ENCODE data around the gene SREK1.

Gene SREK1

GRCh38 chr5:66171349-66172344 lies 27.5 kb downstream of the SREK1 start:
- H3K4me1 ChIP-seq (ENCODE audit: insufficient read depth, low read length): peaks cover 2% of the 10 kb centered on the region
- H3K36me3 ChIP-seq (ENCODE audit: insufficient read depth, low read length): peaks cover 73% of the 10 kb centered on the region
- no peak overlapping the region for H3K4me3 ChIP-seq (ENCODE audit: low read length)
- H3K27me3 ChIP-seq (ENCODE audit: insufficient read depth, low read length): no peaks in the 10 kb centered on the region
- no peak overlapping the region for H2AFZ ChIP-seq (ENCODE audit: low read depth, low read length)
- H3K9me3 ChIP-seq (ENCODE audit: low read length): no peaks in the 10 kb centered on the region

DNA sequence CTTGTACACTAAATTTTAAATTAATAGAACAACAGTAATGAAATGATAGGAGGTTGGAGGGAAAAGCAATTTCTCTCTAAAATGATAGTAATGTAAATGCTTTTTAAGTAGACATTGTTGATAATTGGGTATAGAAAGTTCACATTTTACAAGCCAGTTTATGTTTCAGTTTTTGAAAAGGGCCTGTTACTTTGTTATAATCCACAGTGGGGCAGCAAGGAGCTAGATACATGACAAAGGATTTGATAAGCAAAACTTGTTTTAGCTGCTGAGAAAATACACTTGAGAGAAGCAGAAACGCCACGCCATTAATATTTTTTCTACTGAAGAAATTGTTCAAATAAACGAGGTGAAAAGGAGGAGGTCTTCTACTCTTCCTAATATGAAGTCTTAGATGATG lies 30.2 kb downstream of the SREK1 start:
- Histone ChIP-seq H2AFZ (ENCODE audit: low read depth, low read length) (no peak overlapping the region), H3K4me3 (ENCODE audit: low read length) (no peak overlapping the region), H3K4me1 (ENCODE audit: insufficient read depth, low read length) (peaks cover 2% of the 10 kb centered on the region), H3K27me3 (ENCODE audit: insufficient read depth, low read length) (no peaks in the 10 kb centered on the region), H3K9me3 (ENCODE audit: low read length) (no peaks in the 10 kb centered on the region), H3K36me3 (ENCODE audit: insufficient read depth, low read length) (peaks cover 84% of the 10 kb centered on the region)

DNA sequence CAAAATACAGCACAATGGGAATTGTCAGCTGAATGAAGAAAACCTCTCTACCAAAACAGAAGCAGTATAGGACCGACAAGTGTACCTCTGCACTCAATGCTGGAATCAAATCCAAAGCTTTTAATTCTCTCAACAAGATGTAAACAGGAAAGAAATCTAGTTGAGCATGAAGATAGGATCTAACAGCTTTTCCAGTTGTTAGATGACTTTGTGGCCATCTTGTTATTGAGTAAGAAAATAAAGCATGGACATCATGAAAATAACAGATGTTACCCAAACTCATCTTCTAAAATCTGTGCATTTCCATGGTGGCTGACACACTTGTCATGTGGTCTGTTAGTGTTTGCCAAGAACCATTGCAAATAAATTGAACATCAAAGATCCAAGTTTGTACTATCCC lies 34.7 kb downstream of the SREK1 start:
- no peaks in the 10 kb centered on the region for H3K9me3 ChIP-seq (ENCODE audit: low read length)
- no peaks in the 10 kb centered on the region for H3K4me1 ChIP-seq (ENCODE audit: insufficient read depth, low read length)
- H3K27me3 ChIP-seq (ENCODE audit: insufficient read depth, low read length): no peaks in the 10 kb centered on the region
- no peak overlapping the region for H2AFZ ChIP-seq (ENCODE audit: low read depth, low read length)
- H3K36me3 ChIP-seq (ENCODE audit: insufficient read depth, low read length): peaks cover 83% of the 10 kb centered on the region
- no peak overlapping the region for H3K4me3 ChIP-seq (ENCODE audit: low read length)

GRCh38 chr5:66179297-66180051 lies 35.4 kb downstream of the SREK1 start:
- no peak overlapping the region for H2AFZ ChIP-seq (ENCODE audit: low read depth, low read length)
- H3K9me3 ChIP-seq (ENCODE audit: low read length): no peaks in the 10 kb centered on the region
- no peak overlapping the region for H3K4me3 ChIP-seq (ENCODE audit: low read length)
- peaks cover 78% of the 10 kb centered on the region for H3K36me3 ChIP-seq (ENCODE audit: insufficient read depth, low read length)
- no peaks in the 10 kb centered on the region for H3K4me1 ChIP-seq (ENCODE audit: insufficient read depth, low read length)
- H3K27me3 ChIP-seq (ENCODE audit: insufficient read depth, low read length): no peaks in the 10 kb centered on the region

DNA sequence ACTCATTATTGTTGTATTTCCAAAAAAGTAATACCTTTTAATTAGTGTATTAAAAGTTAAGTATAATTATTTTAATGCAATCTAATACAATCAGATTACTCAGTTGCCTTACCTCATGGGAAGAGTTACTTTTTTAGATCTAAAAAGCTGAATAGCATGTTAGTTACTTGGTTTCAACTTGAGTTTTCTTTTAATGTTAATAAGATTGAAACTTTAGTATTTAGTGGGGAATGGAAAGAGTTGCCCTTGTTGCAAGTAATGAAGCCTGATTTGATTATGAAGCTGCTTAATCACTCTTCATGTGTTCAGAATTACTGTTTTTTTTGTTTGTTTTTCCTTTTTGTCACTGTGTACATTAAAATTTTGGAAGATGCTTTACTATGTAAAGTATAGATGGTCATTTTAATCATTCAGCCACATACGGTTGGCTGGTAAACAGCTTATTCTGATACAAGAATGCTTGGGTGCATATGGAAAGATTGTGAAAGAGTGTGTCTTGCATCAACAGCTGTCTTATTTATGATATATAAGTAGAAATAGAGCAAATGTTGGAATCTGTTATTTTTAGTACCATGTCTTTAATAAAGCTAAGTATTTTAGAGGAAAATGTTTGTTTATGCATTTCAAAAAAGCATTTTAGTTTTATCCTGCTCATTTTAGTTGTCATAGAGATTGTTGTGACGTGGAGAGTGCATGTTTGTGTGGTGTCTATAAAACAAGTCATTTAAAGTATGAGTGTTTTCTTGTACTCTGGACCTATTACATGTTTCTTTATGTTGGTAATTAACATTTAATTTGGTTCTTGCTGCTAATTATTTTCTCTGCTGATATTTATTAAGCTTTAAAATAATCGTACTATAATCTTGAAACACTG lies 36.4 kb downstream of the SREK1 start:
- Histone ChIP-seq H3K9me3 (ENCODE audit: low read length) (no peaks in the 10 kb centered on the region), H2AFZ (ENCODE audit: low read depth, low read length) (no peak overlapping the region), H3K36me3 (ENCODE audit: insufficient read depth, low read length) (peaks cover 68% of the 10 kb centered on the region)

DNA sequence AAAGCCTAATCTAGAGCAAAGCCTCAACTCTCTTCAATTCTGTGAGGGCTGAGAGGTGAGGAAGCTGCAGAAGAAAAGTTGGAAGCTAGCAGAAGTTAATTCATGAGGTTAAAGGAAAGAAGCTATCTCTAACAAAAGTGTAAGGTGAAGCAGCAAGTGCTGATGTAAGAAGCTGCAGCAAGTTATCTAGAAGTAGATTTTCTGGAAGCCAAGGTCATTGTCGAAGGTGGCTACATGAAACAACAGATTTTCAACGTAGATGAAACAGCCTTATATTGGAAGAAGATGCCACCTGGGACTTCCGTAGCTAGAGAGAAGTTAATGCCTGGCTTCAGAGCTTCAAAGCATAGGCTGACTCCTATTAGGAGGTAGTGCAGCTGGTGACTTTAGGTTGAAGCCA lies 42.0 kb downstream of the SREK1 start:
- no peaks in the 10 kb centered on the region for H3K4me1 ChIP-seq (ENCODE audit: insufficient read depth, low read length)
- H3K36me3 ChIP-seq (ENCODE audit: insufficient read depth, low read length): peaks cover 15% of the 10 kb centered on the region
- H3K4me3 ChIP-seq (ENCODE audit: low read length): no peak overlapping the region
- no peak overlapping the region for H2AFZ ChIP-seq (ENCODE audit: low read depth, low read length)
- no peaks in the 10 kb centered on the region for H3K9me3 ChIP-seq (ENCODE audit: low read length)
- H3K27me3 ChIP-seq (ENCODE audit: insufficient read depth, low read length): no peaks in the 10 kb centered on the region

More for the DNA sequence above, 36.4 kb downstream of the SREK1 start:
- no peaks in the 10 kb centered on the region for H3K27me3 ChIP-seq (ENCODE audit: insufficient read depth, low read length)
- H3K4me3 ChIP-seq (ENCODE audit: low read length): no peak overlapping the region
- H3K4me1 ChIP-seq (ENCODE audit: insufficient read depth, low read length): no peaks in the 10 kb centered on the region

GRCh38 chr5:66193419-66193818 lies 49.3 kb downstream of the SREK1 start:
- Histone ChIP-seq H3K4me1 (ENCODE audit: insufficient read depth, low read length) (no peaks in the 10 kb centered on the region), H2AFZ (ENCODE audit: low read depth, low read length) (no peak overlapping the region), H3K4me3 (ENCODE audit: low read length) (no peak overlapping the region), H3K27me3 (ENCODE audit: insufficient read depth, low read length) (no peaks in the 10 kb centered on the region), H3K9me3 (ENCODE audit: low read length) (peaks cover 3% of the 10 kb centered on the region), H3K36me3 (ENCODE audit: insufficient read depth, low read length) (no peaks in the 10 kb centered on the region)

DNA sequence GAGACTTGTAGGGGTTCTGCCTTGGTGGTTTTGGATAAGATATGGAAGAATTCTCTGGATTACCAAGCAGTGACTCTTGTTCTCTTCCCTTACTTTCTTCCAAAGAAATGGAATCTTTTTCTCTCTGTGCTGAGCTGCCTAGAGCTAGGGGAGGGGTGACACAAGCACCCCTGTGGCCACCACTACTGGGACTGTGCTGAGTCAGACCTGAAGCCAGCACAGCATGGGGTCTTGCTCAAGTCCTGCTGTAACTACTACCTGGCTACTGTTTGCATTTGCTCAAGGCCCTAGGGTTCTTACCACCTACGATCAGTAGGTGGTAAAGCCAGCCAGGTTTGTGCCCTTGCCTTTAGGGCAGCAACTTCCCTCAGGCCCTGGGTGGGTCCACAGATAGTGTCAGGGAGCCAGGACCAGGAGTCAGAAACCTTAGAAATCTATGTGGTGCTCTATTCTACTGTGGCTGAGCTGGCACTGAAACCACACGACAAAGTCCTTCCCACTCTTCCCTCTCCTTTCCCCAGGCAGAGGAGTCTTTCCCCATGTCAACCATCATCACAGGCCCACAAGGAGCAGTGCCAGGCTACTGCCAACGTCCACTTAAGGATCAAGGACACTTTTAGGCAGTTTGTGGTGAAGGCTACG lies 53.8 kb downstream of the SREK1 start:
- H3K4me3 ChIP-seq (ENCODE audit: low read length): no peak overlapping the region

DNA sequence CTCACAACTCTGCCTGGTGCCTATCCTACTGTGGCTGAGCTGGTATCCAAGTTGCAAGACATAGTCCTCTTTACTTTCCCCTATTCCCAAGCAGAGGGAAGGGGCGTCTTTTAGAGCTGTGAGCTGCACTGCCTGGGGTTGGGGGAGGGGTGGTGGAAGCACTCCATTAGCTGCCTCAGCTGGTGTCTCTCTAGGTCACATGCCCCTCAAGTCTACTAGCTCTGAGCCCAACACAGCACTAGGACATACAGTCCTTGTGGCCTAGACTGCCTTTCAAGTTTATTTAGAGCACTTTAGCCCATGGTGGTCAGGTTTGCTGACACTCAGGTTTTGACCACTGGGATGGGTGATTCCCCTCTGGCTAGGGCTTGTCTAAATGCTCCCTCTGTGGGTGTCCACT lies 54.7 kb downstream of the SREK1 start:
- H3K27me3 ChIP-seq (ENCODE audit: insufficient read depth, low read length): no peaks in the 10 kb centered on the region
- H2AFZ ChIP-seq (ENCODE audit: low read depth, low read length): no peak overlapping the region
- no peaks in the 10 kb centered on the region for H3K4me1 ChIP-seq (ENCODE audit: insufficient read depth, low read length)
- no peak overlapping the region for H3K4me3 ChIP-seq (ENCODE audit: low read length)
- peaks cover 3% of the 10 kb centered on the region for H3K9me3 ChIP-seq (ENCODE audit: low read length)
- no peaks in the 10 kb centered on the region for H3K36me3 ChIP-seq (ENCODE audit: insufficient read depth, low read length)

More for the DNA sequence above, 53.8 kb downstream of the SREK1 start:
- H3K27me3 ChIP-seq (ENCODE audit: insufficient read depth, low read length): no peaks in the 10 kb centered on the region
- H3K9me3 ChIP-seq (ENCODE audit: low read length): peaks cover 3% of the 10 kb centered on the region
- H3K4me1 ChIP-seq (ENCODE audit: insufficient read depth, low read length): no peaks in the 10 kb centered on the region
- H3K36me3 ChIP-seq (ENCODE audit: insufficient read depth, low read length): no peaks in the 10 kb centered on the region
- H2AFZ ChIP-seq (ENCODE audit: low read depth, low read length): no peak overlapping the region

DNA sequence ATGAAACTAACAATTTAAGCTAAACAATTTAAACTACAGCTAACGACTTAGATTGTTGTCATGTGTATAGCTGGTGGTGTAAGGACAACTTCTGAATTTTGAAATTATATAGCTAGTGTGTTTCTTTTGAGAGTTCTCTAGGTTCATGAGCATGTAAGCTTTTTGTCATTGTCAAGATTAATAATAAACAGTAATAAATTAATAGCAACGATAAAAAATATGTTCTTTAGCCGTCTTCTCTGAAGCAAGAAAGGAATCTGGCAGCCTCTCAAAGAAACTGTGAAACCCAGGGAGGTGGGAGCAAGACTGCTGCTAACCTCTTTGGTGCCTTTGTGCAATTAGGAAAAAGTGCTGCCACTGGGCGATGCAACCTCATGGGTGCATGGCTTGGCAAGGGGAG lies 59.4 kb downstream of the SREK1 start:
- H3K4me3 ChIP-seq (ENCODE audit: low read length): no peak overlapping the region
- no peak overlapping the region for H2AFZ ChIP-seq (ENCODE audit: low read depth, low read length)
- H3K36me3 ChIP-seq (ENCODE audit: insufficient read depth, low read length): no peaks in the 10 kb centered on the region
- H3K27me3 ChIP-seq (ENCODE audit: insufficient read depth, low read length): no peaks in the 10 kb centered on the region
- H3K4me1 ChIP-seq (ENCODE audit: insufficient read depth, low read length): no peaks in the 10 kb centered on the region
- H3K9me3 ChIP-seq (ENCODE audit: low read length): no peaks in the 10 kb centered on the region

DNA sequence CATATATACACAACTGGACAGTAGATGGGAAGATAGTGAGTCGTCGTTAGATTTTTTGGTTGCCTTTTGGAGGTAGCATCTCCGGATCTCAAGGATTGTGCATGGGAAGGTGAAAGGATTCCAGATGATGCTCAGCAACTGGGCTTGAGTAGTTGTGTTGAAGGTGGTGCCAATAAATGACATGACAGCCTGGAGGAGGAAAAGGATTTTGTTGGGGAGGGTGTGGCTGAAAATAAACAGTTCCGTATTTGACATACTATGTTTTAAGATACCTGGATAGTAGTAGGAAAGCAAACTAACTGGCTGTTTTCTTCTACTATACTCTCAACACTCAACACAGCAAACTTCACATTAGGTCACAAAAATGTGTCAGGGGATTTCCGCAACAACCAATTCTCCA lies 62.4 kb downstream of the SREK1 start:
- H3K27me3 ChIP-seq (ENCODE audit: insufficient read depth, low read length): no peaks in the 10 kb centered on the region
- no peak overlapping the region for H2AFZ ChIP-seq (ENCODE audit: low read depth, low read length)
- no peak overlapping the region for H3K4me3 ChIP-seq (ENCODE audit: low read length)
- H3K36me3 ChIP-seq (ENCODE audit: insufficient read depth, low read length): no peaks in the 10 kb centered on the region
- H3K4me1 ChIP-seq (ENCODE audit: insufficient read depth, low read length): no peaks in the 10 kb centered on the region
- no peaks in the 10 kb centered on the region for H3K9me3 ChIP-seq (ENCODE audit: low read length)

DNA sequence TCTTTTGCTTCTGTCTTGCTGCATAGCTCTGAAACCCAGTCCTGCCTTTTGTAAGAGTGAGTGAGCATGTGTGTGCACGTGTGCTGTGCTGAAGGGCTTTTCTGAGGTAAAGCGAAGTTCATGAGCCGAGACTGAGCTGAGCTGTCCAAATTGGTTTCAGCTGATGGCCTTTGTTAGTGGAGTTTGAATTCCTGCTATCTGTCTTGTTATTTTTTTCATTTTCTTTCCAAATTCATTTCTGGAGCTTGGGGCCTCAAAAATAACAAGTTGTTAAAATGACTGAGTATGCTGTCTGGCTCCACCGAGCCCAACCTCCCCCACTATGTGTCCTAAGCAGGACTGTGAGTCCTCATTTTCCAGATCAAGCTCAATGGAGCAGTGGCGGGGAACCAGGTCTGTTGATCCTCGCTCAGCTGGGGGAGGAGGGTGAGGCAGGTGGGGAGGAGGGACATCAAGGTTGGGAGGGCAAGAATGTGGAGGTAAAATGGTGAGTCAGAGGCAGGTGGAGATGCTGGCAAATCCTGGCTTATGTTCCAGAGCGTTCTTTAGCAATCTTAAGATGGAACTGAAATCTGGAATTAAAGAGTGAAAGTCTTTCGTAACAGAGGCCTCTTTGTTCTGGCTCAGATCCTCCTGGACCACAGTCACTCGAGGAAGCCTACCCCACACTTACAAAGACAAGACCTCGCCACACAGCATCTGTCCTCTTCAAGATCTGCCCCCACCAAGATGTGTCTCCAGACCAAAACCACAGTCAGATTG lies 63.9 kb downstream of the SREK1 start:
- H3K27me3 ChIP-seq (ENCODE audit: insufficient read depth, low read length): no peaks in the 10 kb centered on the region
- no peak overlapping the region for H3K4me3 ChIP-seq (ENCODE audit: low read length)
- H2AFZ ChIP-seq (ENCODE audit: low read depth, low read length): no peak overlapping the region
- H3K4me1 ChIP-seq (ENCODE audit: insufficient read depth, low read length): no peaks in the 10 kb centered on the region
- no peaks in the 10 kb centered on the region for H3K36me3 ChIP-seq (ENCODE audit: insufficient read depth, low read length)
- no peaks in the 10 kb centered on the region for H3K9me3 ChIP-seq (ENCODE audit: low read length)

Data from neuron (in vitro differentiated cells).